OCI-M1 (cell line): ENCODE measurements around the gene ARMC9.

Source experiments
- DNase-seq: peaks from one replicate; lab custom pipeline; 2025; lab: John Stamatoyannopoulos, UW

Gene ARMC9

GRCh38 chr2:231312066-231312465, 113.6 kb downstream of the ARMC9 start:
- no peak for DNase-seq

GRCh38 chr2:231315896-231316295, 117.5 kb downstream of the ARMC9 start:
- DNase-seq = no peak

GRCh38 chr2:231317579-231317978, 119.1 kb downstream of the ARMC9 start:
- DNase-seq = no peak

GRCh38 chr2:231318436-231318835, 120.0 kb downstream of the ARMC9 start:
- no peak for DNase-seq

GRCh38 chr2:231318954-231319353, 120.5 kb downstream of the ARMC9 start:
- no peak for DNase-seq

- no peak for DNase-seq
These were observed 121.4 kb downstream of the ARMC9 start for GRCh38 chr2:231319867-231320266.

GRCh38 chr2:231321021-231321420, 122.6 kb downstream of the ARMC9 start:
- DNase-seq = no peak

GRCh38 chr2:231321556-231322334, 123.3 kb downstream of the ARMC9 start:
- no peak for DNase-seq

- no peak for DNase-seq
These were observed 124.9 kb downstream of the ARMC9 start for GRCh38 chr2:231323316-231323715.

GRCh38 chr2:231325826-231326225, 127.4 kb downstream of the ARMC9 start:
- DNase-seq = no peak

GRCh38 chr2:231326404-231326803, 128.0 kb downstream of the ARMC9 start:
- no peak for DNase-seq

GRCh38 chr2:231330311-231330710, 131.9 kb downstream of the ARMC9 start:
- no peak for DNase-seq

GRCh38 chr2:231331533-231331932, 133.1 kb downstream of the ARMC9 start:
- DNase-seq = no peak

GRCh38 chr2:231332388-231332787, 134.0 kb downstream of the ARMC9 start:
- DNase-seq = no peak

- DNase-seq = no peak
These were observed 134.6 kb downstream of the ARMC9 start for GRCh38 chr2:231332872-231333500.

GRCh38 chr2:231334179-231334930, 135.9 kb downstream of the ARMC9 start:
- no peak for DNase-seq

GRCh38 chr2:231334981-231335380, 136.6 kb downstream of the ARMC9 start:
- DNase-seq = no peak

GRCh38 chr2:231335591-231335990, 137.2 kb downstream of the ARMC9 start:
- no peak for DNase-seq

GRCh38 chr2:231336236-231336635, 137.8 kb downstream of the ARMC9 start:
- DNase-seq = no peak

- DNase-seq = no peak
These were observed 138.3 kb downstream of the ARMC9 start for GRCh38 chr2:231336700-231337099.

GRCh38 chr2:231337807-231338759, 139.7 kb downstream of the ARMC9 start:
- DNase-seq = no peak

- no peak for DNase-seq
These were observed 140.9 kb downstream of the ARMC9 start for GRCh38 chr2:231339316-231339715.
